Stimulated activated naive CD4-positive, alpha-beta T cell treated with Interleukin-2 at 50 U/mL for 16 hours (primary cell): ENCODE measurements around the gene WNK2.

ENCODE experiments used
- DNase-seq: peaks from one replicate; lab custom pipeline; 2025; lab: John Stamatoyannopoulos, UW

Gene WNK2

DNA sequence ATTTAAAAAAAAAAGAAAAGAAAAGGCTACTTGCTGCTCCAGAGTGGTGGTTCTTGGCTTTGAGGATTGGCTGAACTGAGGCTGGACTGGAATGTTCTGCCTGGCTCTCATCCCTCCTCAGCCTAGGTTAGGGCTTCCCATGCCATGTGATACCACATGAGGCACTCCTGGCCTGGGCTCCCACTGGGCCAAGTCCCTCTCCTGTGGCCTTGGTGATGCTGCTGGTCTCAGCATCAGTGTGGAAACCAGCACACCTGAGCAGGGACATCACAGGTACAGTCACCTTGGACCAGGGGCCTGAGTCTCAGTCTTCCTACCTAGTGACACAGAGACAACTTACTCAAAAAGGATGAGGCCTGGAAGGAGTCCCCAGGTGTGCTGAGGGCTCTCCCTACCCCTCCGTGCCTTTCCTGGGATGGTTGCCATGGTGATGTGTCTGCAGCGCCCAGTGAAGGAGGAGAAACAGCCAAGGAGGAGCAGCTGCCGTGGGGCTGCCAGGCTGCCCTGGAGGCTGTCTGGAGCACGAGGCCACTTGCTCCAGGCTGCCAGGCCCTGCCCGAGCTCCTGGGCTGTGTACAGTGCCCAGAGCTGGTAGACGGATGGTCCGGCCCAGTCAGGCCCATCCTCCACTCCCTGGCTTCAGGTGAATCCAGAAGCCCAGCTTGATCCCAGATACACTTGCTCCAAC is 71.0 kb downstream of the WNK2 start:
- DNase-seq, result no peak

DNA sequence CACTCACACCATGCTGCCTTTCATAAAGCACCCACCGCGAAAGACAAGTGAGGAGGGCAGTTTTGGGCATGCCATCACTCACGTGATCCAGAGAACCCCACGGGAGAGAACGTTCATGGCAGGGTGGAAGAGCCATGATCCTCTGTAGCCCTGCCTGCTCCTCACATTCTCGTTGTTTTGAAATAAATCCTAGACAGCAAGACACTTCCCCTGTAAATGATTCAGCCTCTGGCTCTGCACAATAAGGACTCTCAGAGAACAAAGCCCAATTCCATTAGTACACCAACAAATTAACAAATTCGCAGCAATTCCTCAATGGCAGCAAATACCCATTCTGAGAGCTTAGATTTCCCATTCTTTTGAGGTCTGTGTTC is 71.5 kb downstream of the WNK2 start:
- no peak for DNase-seq

DNA sequence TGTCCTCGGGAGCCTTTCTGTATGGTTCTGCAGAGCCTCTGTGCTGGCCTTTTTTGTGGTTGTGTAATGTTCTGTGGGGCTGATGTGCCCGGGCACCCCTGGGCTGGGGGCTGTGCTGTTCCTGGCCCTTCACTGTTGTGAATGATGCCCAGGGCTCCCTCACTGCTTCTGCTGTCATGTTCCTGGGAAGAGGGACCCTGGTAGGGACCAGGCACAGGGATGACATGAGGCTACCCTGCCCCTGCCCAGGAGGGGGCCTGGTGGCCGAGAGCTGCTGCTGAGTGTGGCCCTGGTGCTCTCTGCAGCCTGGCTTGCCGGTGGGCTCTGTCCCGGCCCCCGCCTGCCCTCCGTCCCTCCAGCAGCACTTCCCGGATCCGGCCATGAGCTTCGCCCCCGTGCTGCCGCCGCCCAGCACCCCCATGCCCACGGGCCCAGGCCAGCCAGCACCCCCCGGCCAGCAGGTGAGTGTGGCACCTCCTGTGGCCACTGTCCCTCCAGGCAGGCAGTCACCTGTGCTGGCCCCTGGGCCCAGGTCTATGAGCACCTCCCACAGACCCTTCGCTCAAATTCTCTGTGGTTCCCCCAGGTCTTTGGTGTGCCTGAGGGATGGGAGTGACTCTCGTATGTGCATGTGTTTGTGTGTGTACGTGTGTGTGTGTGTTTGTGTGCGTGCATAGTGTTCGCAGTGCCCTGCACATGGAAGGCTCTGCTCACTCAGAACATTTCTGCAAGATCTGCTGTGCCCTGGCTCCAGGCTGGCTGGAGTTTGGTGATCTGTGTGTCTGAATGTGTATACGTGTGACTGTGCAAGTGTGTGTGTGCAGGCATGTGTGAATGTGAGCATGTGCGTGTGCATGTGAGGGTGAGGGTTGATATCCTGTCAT is 72.3 kb downstream of the WNK2 start:
- DNase-seq, result no peak

DNA sequence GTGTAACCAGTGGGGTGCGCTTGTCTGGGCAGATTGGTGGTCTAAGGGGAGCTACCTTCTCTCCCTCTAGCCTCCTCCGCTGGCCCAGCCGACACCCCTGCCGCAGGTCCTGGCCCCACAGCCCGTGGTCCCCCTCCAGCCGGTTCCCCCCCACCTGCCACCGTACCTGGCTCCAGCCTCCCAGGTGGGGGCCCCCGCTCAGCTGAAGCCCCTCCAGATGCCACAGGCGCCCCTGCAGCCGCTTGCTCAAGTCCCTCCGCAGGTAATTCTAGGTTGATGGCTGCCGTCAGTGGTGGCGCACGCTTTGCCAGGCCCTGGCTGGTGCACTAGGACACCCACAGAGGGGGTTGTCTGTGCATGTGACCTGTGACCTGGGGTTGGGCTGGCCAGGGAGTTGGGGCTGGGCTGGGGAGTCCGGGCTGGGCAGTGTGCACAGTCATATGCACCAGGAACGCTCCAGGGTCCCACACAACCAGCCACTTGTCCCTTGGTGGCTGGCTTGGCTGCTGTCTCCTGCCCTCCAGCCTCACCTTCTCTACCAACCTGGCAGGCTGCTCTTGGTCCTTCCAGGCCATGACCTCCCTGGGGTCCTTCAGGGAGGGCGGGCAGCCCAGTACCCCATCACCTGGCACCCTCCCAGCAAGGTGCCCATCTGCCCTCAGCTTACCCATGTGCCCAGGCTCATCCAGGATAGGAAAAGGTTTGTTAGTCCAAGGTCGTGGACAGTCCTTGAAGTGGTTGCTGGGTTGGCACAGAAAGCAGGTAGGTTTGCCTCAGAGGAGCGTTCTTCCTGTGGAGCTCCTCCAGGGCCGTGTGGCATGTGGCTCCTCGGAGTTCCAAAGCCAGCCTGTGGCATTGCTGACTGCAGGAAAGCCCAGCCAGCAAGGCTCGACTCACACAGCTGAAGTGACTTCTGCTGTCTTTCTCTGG is 73.2 kb downstream of the WNK2 start:
- DNase-seq, result no peak

DNA sequence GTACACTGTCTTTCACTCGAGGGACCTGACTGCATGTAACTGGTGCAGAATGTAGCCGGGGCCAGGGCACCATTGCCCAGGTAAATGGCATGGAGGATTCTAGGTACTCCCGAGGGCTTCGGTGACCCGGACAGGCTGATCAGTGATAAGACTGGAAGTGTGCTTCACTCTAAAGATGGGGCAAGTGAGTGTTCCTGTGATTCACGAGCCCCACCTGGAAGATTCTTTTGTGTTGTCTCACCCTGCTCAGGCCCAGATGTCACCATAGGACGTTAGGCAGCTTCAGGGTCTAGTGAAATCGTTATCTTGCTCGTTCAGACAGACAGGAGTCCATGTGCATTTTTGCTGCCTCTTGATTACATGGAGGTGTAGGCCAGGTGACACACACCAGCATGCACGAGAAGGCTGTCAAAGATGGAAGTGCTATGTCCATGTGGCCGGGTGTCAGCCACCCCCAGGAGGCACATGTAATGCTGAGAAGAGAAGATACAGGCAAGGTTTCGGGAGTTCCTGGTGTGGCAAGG is 73.9 kb downstream of the WNK2 start:
- DNase-seq, result no peak

DNA sequence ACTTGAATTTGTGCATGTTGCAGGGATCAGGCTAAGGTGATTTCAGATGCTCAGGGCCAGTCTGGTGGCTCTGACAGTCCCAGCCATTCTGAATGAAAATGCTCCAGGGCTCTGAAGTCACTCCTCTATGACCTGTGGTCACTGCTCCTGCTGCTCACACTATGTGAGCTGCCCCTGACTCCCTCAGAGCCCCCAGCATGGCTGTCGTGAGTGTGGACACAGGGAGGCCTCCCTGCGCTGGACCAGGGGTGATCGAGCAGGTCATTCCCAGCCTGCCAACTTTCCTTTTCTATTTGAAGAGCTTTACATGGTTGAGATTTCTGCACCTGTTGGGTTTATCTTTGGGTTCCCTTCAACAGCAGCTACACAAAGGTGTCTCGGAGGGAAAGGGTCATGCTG is 74.5 kb downstream of the WNK2 start:
- no peak for DNase-seq

DNA sequence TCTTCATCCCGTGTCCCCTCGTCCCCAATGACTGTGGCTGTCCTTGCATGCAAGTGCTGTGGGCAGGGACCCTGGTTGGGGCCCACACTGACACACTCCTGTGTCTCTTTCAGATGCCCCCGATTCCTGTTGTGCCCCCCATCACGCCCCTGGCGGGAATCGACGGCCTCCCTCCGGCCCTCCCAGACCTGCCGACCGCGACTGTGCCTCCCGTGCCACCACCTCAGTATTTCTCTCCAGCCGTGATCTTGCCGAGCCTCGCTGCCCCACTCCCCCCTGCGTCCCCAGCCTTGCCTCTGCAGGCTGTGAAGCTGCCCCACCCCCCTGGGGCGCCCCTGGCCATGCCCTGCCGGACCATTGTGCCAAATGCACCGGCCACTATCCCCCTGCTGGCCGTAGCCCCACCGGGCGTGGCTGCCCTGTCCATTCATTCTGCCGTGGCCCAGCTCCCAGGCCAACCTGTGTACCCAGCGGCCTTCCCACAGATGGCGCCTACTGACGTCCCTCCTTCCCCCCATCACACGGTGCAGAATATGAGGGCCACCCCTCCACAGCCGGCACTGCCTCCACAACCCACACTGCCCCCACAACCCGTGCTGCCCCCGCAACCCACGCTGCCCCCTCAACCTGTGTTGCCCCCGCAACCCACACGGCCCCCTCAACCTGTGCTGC is 75.0 kb downstream of the WNK2 start:
- no peak for DNase-seq

DNA sequence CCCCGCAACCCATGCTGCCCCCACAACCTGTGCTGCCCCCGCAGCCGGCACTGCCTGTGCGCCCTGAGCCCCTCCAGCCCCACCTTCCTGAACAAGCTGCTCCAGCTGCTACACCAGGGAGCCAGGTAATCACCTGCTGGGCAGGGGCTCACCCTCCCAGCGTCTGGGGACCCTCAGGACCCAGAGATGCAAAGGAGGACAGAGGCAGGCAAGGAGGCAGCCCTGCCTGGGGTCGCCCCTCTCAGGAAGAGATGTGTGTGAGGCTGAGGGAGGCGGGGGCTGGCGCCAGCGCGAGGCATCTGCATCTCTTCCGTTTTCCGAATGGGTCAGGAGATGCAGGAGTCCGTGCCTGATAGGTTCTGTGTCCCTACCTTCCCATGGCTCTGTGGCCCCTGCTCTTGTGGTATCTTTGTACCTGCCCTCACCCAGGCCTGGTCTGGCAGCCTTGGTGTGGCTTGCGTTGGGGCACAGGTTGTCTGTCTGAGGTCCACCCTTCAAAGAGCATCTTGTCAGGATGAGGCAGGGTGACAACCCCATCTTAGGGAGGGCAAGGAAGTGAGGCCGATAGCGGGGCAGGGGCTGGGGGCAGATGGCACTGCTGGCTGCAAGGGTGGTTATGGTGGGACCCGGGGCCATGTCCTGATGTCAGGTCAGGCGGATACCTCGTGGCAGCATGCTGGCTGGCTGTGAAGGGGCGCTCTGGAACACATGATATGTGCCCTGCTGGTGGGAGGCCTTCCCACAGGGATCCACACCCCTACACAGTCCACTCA is 75.7 kb downstream of the WNK2 start:
- no peak for DNase-seq

DNA sequence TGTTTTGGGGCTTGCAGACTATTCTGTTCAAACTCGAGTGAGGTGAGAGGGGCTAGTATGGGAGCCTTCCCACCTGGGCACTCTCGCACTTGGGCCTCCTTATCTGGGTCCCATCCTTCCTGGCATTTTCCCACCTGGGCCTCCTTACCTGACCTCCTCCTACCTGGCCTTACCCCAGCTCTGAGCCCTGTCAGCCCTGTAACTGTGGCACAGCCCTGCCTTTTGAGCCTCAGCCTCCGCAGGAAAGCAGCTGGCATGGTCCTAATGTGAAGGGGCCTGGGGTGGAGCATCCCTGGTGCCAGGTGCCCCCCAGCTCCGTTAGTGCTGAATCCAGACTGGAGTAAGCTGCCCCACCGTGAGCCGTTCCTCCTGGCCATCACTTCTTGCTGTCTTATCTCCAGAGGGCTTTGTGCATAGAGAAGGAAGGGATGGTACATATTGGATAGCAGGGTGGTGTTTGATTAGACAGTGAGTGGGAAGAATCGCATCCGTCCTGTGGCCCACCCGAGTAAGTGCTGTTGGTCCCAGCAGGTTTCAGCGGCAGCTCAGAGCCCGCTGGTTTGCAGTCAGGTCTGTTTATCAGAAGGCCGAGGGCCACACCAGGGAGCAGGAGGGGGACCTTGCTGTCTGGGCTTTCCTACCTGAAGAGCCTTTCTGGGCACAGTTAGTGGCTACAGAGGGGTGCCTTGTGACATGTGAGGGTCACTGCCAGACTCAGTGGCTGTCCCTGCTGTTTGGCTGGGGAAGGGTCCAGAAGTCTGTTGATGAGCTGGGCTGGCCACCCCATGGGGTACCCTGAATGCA is 76.5 kb downstream of the WNK2 start:
- no peak for DNase-seq

DNA sequence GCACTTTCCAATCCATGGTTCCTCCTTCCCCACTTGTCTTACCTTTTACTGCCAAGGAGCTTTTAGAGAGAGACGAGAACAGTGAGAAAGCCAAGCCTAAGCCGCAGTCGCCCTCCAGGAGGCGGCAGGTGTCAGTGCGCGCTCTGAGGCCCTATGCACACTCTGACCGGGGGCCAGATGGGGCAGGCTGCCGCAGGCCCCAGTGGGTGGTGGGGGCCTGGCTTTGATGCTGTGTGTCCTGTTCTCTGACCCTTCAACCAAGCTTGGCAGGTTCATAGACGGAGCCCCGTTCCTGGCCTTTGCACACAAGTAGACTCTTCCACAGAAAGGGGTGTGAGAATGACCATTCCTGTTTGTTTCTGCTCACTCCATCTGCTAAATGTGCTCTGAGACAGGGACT is 77.3 kb downstream of the WNK2 start:
- DNase-seq, result no peak

DNA sequence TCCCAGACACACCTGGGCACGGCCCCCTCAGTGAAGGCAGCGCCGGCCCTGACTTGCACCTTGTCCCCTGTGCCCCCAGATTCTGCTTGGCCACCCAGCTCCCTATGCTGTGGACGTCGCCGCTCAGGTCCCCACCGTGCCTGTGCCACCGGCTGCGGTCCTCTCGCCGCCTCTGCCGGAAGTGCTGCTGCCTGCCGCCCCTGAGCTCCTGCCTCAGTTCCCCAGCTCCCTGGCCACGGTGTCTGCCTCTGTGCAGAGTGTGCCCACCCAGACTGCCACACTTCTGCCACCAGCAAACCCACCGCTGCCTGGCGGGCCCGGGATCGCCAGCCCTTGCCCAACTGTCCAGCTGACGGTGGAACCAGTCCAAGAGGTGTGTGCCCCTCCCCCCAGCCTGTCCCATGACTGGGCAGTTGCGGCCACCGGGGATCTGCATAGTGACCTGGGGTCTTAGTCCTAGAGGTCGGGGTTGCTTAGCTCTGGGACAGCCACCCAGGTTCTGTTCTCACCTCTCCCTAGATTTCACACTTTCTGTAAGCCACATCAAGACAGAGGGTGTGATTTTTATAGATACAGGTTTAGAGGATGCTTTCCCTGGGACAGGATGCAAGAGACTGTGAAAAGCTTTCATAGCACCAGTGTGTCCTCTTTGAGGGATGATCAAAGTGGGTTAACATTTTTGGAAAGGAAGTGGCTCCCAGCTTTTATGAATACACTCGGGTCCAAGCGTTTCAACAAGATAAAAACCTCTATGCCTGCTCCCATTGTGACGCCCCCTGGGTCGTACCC is 78.0 kb downstream of the WNK2 start:
- DNase-seq, result no peak

DNA sequence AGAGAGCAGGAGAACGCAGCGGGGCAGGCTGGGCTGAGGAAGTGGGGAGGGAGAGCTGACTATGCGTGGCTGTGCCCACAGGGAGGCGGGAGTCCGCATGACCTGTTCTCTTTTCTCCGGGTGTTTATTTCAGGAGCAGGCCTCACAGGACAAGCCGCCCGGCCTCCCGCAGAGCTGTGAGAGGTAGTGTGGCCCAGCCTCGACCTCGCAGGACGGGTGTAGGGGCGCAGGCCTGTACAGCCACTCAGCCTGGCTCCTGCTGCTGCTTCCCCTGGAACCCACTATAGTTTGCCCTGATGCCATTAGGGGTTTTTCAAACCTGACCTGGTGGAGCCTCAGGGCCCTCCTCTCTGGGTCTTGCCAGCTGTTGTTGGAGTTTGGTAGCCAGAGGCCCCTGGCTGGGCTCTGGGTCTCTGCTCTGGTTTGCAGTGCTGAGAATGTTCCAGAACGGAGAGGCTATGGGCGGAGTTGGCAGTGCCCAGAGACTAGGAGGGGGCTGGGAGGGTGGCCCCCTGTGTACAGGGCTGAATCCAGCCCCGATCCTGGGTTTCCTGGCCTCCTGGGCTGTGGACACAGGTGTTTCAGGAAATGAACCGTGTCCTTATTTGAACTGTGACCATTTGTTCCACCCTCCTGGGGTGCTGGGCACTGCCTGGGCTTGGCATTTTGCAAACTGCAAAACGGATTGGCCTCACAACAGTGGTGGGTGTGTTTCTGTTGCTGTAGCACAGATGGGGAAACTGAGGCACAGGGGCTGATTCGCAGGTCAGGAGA is 78.8 kb downstream of the WNK2 start:
- DNase-seq, result no peak

DNA sequence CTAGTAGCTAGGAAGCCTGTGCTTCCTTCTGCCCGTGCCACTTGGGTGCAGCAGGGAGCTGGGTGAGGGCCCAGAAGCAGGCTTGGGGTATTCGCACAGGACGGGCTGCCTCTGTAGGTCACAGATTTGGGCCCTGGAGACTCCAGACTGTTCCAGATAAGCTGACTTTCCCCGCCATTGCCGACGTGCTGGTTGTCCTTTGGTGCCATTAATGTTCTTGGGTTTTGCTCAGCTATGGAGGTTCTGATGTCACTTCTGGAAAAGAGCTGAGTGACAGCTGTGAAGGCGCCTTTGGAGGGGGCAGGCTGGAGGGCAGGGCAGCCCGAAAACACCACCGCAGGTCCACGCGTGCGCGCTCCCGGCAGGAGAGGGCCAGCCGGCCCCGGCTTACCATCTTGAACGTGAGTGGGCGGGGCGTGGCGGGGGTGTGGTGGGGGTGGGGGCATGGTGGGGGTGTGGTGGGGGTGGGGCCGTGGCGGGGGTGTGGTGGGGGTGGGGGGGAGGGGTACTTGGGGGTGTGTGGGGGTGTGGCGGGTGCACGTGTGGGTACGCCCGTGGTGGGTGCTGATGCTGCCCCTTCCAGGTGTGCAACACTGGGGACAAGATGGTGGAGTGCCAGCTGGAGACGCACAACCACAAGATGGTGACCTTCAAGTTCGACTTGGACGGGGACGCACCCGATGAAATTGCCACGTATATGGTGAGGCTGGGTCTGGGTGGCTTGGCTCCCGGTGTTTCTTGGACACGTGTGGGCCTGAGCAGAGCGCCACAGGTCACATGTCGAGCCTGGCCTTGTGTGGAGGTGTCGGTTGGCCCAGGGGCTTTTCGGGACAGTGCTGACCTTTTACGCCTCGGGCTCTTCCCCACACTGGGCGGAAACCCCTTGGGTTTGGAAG is 79.6 kb downstream of the WNK2 start:
- no peak for DNase-seq

DNA sequence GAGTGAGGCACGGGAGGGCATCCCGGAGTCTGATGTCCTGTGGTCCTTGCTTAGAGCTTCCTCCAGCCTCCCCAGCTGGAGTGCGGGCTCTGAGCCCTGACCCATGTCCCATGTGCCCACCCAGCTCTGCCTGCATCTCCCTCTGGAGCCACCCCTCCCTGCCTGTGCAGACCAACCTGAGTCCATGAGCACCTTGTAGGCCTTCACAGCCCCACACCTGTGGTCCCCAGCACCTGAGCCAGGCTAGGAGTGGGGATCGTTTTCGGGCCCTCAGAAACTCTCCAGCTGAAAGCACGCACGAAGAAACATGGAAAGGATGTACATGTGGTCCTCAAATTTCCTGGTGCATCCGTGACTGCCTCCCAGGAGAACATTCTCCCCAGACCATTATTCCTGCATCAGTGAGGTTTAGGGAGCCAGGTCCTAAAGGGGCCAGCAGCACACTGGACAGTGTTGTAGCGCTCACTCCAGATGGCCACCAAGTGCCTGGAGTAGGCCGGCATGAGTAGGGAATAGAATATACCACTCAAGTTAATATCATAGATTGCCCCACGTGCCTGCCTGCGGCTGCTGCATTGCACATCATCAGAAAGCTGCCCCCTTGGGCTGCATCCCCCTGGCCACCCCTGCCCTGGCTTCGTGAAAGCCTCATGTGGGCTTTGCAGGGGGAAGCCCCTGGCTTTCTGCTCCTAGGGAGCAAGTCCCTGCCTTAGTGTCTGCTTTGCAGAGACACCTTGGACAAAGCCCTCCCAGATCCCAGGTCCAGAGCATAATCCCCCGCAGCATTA is 80.6 kb downstream of the WNK2 start:
- DNase-seq, result no peak

DNA sequence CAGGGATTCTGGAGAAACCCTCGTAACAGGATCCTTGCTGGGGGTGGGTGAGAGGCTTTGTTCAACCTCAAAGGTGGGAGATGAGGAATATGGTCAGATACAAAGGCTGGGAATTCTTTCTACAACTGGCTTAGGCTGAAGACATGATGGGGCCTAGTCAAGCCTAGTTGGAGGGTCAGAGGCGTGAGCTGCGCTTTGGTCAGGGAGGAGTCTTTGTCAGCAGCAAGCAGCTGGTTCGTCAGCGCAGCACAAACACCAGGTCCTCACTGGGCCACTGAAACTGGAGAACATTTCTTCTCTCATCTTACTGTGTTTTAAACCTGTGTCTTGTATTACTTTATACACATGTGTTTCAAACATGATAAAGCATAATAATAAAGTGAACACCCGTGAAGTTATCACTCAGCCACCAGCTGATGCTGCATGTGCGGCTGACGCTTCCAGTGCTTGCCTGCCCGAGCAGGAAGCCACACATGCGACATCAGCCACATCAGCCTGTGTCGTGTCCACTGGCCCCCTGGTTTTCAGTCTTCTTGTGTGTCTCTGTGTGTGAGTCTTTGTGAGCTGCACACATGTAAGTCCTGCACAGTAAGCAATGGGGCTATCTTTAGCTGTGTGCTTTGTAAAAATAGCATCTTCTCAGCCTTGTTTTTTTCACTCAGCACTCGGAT is 81.5 kb downstream of the WNK2 start:
- no peak for DNase-seq

DNA sequence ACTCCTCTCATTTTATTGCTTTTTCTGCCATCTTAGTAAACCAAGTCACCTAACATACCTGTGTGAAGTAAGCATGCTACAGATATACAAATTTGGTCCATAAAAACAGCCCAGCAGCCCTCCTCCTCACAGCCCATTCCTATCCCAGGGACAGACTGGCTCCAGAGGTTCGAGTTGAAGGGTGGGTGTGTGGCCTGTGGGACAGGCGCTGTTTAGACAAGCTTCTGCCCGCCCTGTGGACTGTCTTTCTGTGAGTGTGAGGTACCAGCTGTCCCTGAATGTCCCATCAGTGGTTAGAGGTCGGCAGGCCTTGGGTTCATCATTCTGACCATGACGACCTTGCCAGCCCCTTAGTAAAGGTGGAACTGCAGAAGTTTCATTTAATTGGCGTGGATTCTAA is 82.0 kb downstream of the WNK2 start:
- no peak for DNase-seq
